OCI-LY3 (cell line): ENCODE results near the gene SMC1A.

Experiments
- EZH2phosphoT487 ChIP-seq: fragments of 200-600 bp; shearing (Covaris generic); IDR thresholded peaks from 2 replicates; pipeline ENCODE4 v1.6.1; 2018; ENCODE audit warnings: antibody characterized with exemption, mixed run types, low read depth
- TF ChIP-seq, protein P1 (sequence below): fragments of 200-600, 300-600 bp; sonication (generic); IDR thresholded peaks from 2 replicates; pipeline ENCODE4 v1.5.1; 2014; ENCODE audit warnings: antibody characterized with exemption, low read length, low read depth

DNA sequence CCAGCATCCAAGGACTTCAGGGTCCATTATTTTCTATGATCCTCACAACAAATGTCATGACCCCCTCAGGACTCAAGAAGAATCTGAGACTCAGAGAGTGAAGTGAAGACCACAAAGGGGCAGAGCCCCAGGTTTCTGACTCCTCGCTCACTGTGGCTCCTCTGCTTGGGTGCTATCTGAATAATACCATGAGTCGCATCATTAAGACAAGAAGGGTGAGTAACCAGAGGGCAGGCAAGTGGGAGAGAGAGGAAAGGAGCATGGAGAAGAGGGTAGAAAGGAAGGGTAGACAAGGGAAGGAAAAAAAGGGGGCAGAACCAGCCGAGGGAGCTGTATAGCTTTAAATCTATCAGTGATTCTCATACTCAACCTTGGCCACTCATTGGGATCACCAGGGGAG, 27.2 kb upstream of the SMC1A start:
- TF ChIP-seq, protein P1, sequence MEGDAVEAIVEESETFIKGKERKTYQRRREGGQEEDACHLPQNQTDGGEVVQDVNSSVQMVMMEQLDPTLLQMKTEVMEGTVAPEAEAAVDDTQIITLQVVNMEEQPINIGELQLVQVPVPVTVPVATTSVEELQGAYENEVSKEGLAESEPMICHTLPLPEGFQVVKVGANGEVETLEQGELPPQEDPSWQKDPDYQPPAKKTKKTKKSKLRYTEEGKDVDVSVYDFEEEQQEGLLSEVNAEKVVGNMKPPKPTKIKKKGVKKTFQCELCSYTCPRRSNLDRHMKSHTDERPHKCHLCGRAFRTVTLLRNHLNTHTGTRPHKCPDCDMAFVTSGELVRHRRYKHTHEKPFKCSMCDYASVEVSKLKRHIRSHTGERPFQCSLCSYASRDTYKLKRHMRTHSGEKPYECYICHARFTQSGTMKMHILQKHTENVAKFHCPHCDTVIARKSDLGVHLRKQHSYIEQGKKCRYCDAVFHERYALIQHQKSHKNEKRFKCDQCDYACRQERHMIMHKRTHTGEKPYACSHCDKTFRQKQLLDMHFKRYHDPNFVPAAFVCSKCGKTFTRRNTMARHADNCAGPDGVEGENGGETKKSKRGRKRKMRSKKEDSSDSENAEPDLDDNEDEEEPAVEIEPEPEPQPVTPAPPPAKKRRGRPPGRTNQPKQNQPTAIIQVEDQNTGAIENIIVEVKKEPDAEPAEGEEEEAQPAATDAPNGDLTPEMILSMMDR, result no peak
- TF ChIP-seq EZH2phosphoT487, result no peak
